Renal cortex interstitium (tissue), 15 donors: ENCODE measurements around the gene RPN2. TPM values are rescaled to one million over a fixed set of nuclear protein-coding genes. Genes with fewer than 3 reads are reported as not detected.
A peak's percentile ranks its signal among the peaks of the same experiment; 100 is the strongest.
"Not testable (repeated sequence)": the region's sequence is repeated elsewhere in the genome, so short reads cannot be mapped to it uniquely, and the experiment has no call there.

Experiments used
- DNase-seq, 11 donors: peaks; one replicate each; pipeline ENCODE4 v3.0.0-alpha.2; 2013; ENCODE audit warnings: low read depth in 9 of 11, low spot score in 4 of 11; ENCODE audit errors: extremely low read depth in 1 of 11
- long read RNA-seq, 16 experiments: transcript quantifications; one replicate each; lab custom pipeline, GENCODE V29; 2026
- polyA plus RNA-seq, 3 donors: library from polyadenylated mRNA; unstranded; fragments of 120-200 nt; gene quantifications; one replicate each; pipeline ENCODE4 v1.2.1, GENCODE V29; 2013; ENCODE audit not compliant: insufficient read length in 3 of 3

RPN2 gene
- polyA plus RNA-seq, result 100 to 1,000 TPM; 281 to 309 (median 296) TPM
- long read RNA-seq, donor 1, transcript RPN2-201 (17 exons, 2,515 nt), result major isoform, 34 of 130 reads
- long read RNA-seq, donor 1, partial matches to known transcripts, result 96 of 130 reads
- long read RNA-seq, donor 1, other reads (novel, unspliced or antisense), result 0 of 130 reads
- long read RNA-seq, donor 2, transcript RPN2-201 (17 exons, 2,515 nt), result major isoform, 23 of 150 reads
- long read RNA-seq, donor 2, partial matches to known transcripts, result 118 of 150 reads
- long read RNA-seq, donor 2, other reads (novel, unspliced or antisense), result 9 of 150 reads
- long read RNA-seq, donor 3, transcript RPN2-201 (17 exons, 2,515 nt), result major isoform, 57 of 222 reads
- long read RNA-seq, donor 3, partial matches to known transcripts, result 142 of 222 reads
- long read RNA-seq, donor 3, other reads (novel, unspliced or antisense), result 23 of 222 reads
- long read RNA-seq, donor 4, transcript RPN2-201 (17 exons, 2,515 nt), result major isoform, 49 of 172 reads
- long read RNA-seq, donor 4, partial matches to known transcripts, result 117 of 172 reads
- long read RNA-seq, donor 4, other reads (novel, unspliced or antisense), result 6 of 172 reads
- long read RNA-seq, donor 5, transcript RPN2-201 (17 exons, 2,515 nt), result major isoform, 79 of 392 reads
- long read RNA-seq, donor 5, partial matches to known transcripts, result 289 of 392 reads
- long read RNA-seq, donor 5, other reads (novel, unspliced or antisense), result 23 of 392 reads
- long read RNA-seq, donor 6, transcript RPN2-201 (17 exons, 2,515 nt), result major isoform, 33 of 165 reads
- long read RNA-seq, donor 6, partial matches to known transcripts, result 121 of 165 reads
- long read RNA-seq, donor 6, other reads (novel, unspliced or antisense), result 11 of 165 reads
- long read RNA-seq, donor 7, transcript RPN2-201 (17 exons, 2,515 nt), result major isoform, 43 of 203 reads
- long read RNA-seq, donor 7, partial matches to known transcripts, result 148 of 203 reads
- long read RNA-seq, donor 7, other reads (novel, unspliced or antisense), result 11 of 203 reads
- long read RNA-seq, donor 8, transcript RPN2-201 (17 exons, 2,515 nt), result major isoform, 52 of 363 reads
- long read RNA-seq, donor 8, partial matches to known transcripts, result 282 of 363 reads
- long read RNA-seq, donor 8, other reads (novel, unspliced or antisense), result 29 of 363 reads
- long read RNA-seq, donor 9, transcript RPN2-201 (17 exons, 2,515 nt), result major isoform, 40 of 211 reads
- long read RNA-seq, donor 9, partial matches to known transcripts, result 171 of 211 reads
- long read RNA-seq, donor 9, other reads (novel, unspliced or antisense), result 0 of 211 reads
- long read RNA-seq, donor 10, transcript RPN2-201 (17 exons, 2,515 nt), result major isoform, 34 of 215 reads
- long read RNA-seq, donor 10, partial matches to known transcripts, result 166 of 215 reads
- long read RNA-seq, donor 10, other reads (novel, unspliced or antisense), result 15 of 215 reads
- long read RNA-seq, donor 11, transcript RPN2-201 (17 exons, 2,515 nt), result major isoform, 42 of 193 reads
- long read RNA-seq, donor 11, partial matches to known transcripts, result 135 of 193 reads
- long read RNA-seq, donor 11, other reads (novel, unspliced or antisense), result 16 of 193 reads
- long read RNA-seq, donor 12, transcript RPN2-201 (17 exons, 2,515 nt), result major isoform, 15 of 77 reads
- long read RNA-seq, donor 12, partial matches to known transcripts, result 62 of 77 reads
- long read RNA-seq, donor 12, other reads (novel, unspliced or antisense), result 0 of 77 reads
- long read RNA-seq, donor 13, transcript RPN2-201 (17 exons, 2,515 nt), result major isoform, 65 of 382 reads
- long read RNA-seq, donor 13, partial matches to known transcripts, result 298 of 382 reads
- long read RNA-seq, donor 13, other reads (novel, unspliced or antisense), result 19 of 382 reads
- long read RNA-seq, donor 14, transcript RPN2-201 (17 exons, 2,515 nt), result major isoform, 47 of 167 reads
- long read RNA-seq, donor 14, partial matches to known transcripts, result 103 of 167 reads
- long read RNA-seq, donor 14, other reads (novel, unspliced or antisense), result 17 of 167 reads
- long read RNA-seq, donor 15, transcript RPN2-201 (17 exons, 2,515 nt), result major isoform, 23 of 67 reads
- long read RNA-seq, donor 15, partial matches to known transcripts, result 44 of 67 reads
- long read RNA-seq, donor 15, other reads (novel, unspliced or antisense), result 0 of 67 reads
- long read RNA-seq, donor 16, transcript RPN2-201 (17 exons, 2,515 nt), result major isoform, 143 of 626 reads
- long read RNA-seq, donor 16, partial matches to known transcripts, result 449 of 626 reads
- long read RNA-seq, donor 16, other reads (novel, unspliced or antisense), result 34 of 626 reads

GRCh38 chr20:37178839-37179682, at the start of gene RPN2, which contains the start of gene MROH8:
RPN2 (plus strand) TSS chr20:37179330; CDS start chr20:37179357, 27 bp downstream.
MROH8 (minus strand) TSS chr20:37179548.
- DNase-seq, result peak; percentile 88 to 98 (median 96)

- no peak for DNase-seq
Measured at GRCh38 chr20:37131486-37131885, 47.6 kb upstream of the RPN2 start.

GRCh38 chr20:37133952-37134351, 45.2 kb upstream of the RPN2 start:
- no peak for DNase-seq

DNA sequence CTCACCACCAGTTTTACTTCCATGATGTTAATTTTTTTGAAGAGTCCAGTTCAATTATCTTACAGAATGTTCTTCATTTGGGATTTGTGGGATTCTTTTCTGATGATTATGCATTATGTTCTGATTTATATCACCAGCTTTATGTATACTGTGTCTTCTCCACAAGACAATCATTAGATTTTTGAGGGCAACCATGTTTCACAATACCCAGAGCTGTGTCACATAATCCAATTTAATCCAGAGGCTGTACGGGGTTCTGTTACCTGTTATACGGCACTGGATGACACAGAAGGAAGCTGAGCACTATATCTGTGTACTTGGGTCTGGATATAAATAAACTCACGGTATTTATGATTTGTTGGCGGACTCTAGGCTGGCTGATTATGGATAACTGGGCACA, 41.6 kb upstream of the RPN2 start:
- DNase-seq, result no peak

- DNase-seq, result no peak
Measured at GRCh38 chr20:37142708-37143107, 36.4 kb upstream of the RPN2 start.

DNA sequence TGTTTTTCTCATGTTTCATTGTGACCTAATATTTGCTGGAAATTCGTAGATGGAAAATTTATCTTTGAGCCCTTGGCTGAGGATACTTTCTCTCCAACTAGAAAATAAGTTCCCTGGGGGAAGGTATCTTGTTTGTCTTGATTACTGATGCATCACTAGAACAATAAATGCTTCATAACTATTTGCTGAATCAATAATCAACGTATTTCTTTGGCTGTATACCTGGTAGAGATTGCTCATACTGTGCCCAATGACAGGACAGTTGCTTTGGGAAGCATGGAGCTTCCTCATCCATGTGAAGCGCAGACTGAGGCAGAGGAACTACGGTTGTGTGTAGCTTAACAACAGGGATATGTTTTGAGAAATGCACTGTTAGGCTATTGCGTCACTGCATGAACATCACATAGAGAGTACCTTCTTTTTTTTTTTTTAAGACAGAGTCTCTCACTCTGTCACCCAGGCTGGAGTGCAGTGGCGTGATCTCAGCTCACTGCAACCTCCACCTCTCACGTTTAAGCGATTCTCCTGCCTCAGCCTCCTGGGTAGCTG, 34.2 kb upstream of the RPN2 start:
- DNase-seq, result no peak

DNA sequence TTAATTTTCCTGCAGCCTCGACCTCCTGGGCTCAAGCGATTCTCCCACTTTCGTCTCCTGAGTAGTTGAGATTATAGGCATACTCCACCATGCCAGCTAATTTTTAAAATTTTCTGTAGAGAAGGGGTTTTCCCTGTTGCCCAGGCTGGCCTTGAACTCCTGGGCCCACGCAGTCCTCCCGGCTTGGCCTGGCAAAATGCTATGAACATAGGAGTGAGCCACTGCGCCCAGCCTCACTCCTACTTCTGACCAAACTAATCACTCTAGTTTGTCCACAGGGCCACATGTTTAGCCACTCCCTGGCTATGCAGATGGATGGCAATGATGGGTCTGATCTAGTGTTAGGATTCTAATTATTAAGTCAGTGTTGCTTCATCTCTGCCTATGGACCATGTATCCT, 31.9 kb upstream of the RPN2 start:
- no peak for DNase-seq

- DNase-seq, result not testable (repeated sequence)
Measured at GRCh38 chr20:37150864-37151263, 28.3 kb upstream of the RPN2 start.

DNA sequence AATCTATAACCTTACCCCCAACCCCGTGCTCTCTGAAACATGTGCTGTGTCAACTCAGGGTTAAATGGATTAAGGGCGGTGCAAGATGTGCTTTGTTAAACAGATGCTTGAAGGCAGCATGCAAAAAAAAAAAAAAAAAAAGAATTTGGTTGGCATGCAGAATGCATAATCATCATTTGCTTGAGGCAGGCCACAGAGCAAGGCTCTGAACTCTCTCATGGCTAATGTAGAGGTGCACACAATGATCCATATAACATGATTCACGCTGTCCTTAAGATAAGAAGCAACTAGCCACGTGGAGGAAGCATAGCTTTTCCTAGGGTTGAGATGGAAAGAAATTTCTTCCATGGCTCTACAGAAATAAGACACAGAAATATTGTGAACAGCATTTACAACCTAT, 27.6 kb upstream of the RPN2 start:
- DNase-seq, result no peak

- DNase-seq, result no peak
Measured at GRCh38 chr20:37152284-37152683, 26.8 kb upstream of the RPN2 start.

GRCh38 chr20:37154684-37155298, 24.3 kb upstream of the RPN2 start:
- no peak for DNase-seq

DNA sequence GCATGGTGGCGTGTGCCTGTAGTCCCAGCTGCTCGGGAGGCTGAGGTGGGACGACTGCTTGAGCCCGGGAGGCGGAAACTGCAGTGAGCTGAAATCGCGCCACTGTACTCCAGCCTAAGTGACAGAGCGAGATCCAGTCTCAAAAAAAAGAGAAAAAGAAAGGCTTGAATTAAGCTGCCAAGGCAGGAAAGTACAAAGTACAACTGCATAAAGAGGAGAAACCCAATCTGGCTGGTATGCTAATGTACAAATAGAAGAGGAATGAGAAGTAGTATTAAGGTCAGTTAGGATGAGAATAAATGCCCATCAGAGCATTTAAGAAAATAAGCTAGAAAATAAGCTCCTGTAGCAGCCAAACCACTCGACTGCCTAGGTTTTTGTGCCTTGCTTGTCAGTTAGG, 23.1 kb upstream of the RPN2 start:
- no peak for DNase-seq

DNA sequence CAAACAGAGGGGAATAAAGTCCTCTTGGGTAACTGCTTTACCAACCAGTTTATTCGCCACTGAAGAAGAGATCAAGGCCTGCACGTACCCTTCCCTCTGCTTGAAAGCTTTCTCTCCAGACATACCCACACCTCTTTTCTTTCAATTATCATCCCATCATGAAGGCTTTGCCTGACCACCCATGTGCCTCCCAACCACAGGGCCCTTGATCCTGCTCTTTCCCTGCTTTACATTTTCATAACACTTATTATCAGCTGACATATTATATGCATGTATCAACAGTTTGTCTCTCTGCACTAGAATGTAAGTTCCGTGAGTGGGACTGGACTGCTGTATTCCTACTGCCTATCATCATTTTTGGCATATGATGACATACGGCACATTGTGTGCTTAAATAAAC, 20.9 kb upstream of the RPN2 start:
- DNase-seq, result no peak

- DNase-seq, result no peak
Measured at GRCh38 chr20:37160683-37161082, 18.4 kb upstream of the RPN2 start.

- DNase-seq, result no peak
Measured at GRCh38 chr20:37161830-37162549, 17.1 kb upstream of the RPN2 start.
